GM12891 (cell line): ENCODE results near the gene GPR152.
"Not testable (repeated sequence)": the region's sequence is repeated elsewhere in the genome, so short reads cannot be mapped to it uniquely, and the experiment has no call there.

ENCODE experiments used
- DNase-seq: peaks from one replicate; pipeline ENCODE4 v3.0.0; 2011; ENCODE audit warnings: low spot score; ENCODE audit not compliant: insufficient read length
- FAIRE-seq: peaks from 2 replicates; lab custom pipeline; 2011; peaks lifted over from hg19 to GRCh38; lab: Jason Lieb, UNC
- PAX5 ChIP-seq: IDR thresholded peaks from 2 replicates; pipeline ENCODE4 v1.6.1; 2011; ENCODE audit warnings: low read length, moderate library complexity, mild to moderate bottlenecking; ENCODE audit not compliant: insufficient read depth, severe bottlenecking
- POLR2A ChIP-seq: IDR thresholded peaks from 2 replicates; pipeline ENCODE4 v1.6.1; 2011; ENCODE audit warnings: low read depth, low read length, control low read depth
- POLR2AphosphoS5 ChIP-seq: IDR thresholded peaks from 2 replicates; pipeline ENCODE4 v1.6.1; 2011; ENCODE audit warnings: low read depth, low read length, control low read depth
- POU2F2 ChIP-seq: IDR thresholded peaks from 2 replicates; pipeline ENCODE4 v1.6.1; 2011; ENCODE audit warnings: low read depth, mild to moderate bottlenecking, control low read depth, low read length, moderate library complexity
- SPI1 ChIP-seq: IDR thresholded peaks from 2 replicates; pipeline ENCODE4 v1.6.1; 2011; ENCODE audit warnings: low read depth, low read length, control low read depth
- TAF1 ChIP-seq: IDR thresholded peaks from 2 replicates; pipeline ENCODE4 v1.6.1; 2011; ENCODE audit warnings: low read depth, low read length, control low read depth

GPR152 gene

GRCh38 chr11:67489203-67489884, 36.8 kb upstream of the GPR152 start:
- TF ChIP-seq TAF1 = no peak
- TF ChIP-seq POLR2A = no peak
- no peak for TF ChIP-seq POU2F2
- no peak for TF ChIP-seq SPI1
- TF ChIP-seq PAX5 = no peak
- TF ChIP-seq POLR2AphosphoS5 = no peak
- FAIRE-seq (peak; percentile 45), DNase-seq (no peak)

GRCh38 chr11:67486481-67487195, 34.1 kb upstream of the GPR152 start:
- DNase-seq (peak; percentile 71), FAIRE-seq (peak; percentile 97)
- TF ChIP-seq POU2F2 (peak; percentile 84), TAF1 (no peak), POLR2A (no peak), POLR2AphosphoS5 (peak; percentile 50; the same call in 1 of the 2 replicates), SPI1 (peak; percentile 82), PAX5 (no peak)

- peak; percentile 75; the same call in 1 of the 2 replicates for TF ChIP-seq POLR2AphosphoS5
- TF ChIP-seq TAF1 = 0 out of 2 replicates have a peak, but pooled peaks have one; percentile 50
- TF ChIP-seq POLR2A = peak; percentile 57; the same call in 1 of the 2 replicates
- TF ChIP-seq POU2F2 = peak; percentile 45; the same call in 1 of the 2 replicates
- DNase-seq (peak; percentile 29), FAIRE-seq (peak; percentile 93)
Observed at GRCh38 chr11:67485873-67486361, 33.4 kb upstream of the GPR152 start.

- no peak for DNase-seq
- FAIRE-seq = no peak
- TF ChIP-seq POLR2A (peak; percentile 49; the same call in 1 of the 2 replicates), SPI1 (peak; percentile 72), POU2F2 (peak; percentile 61; the same call in 1 of the 2 replicates), POLR2AphosphoS5 (peak; percentile 56), PAX5 (no peak)
Observed at GRCh38 chr11:67484847-67485311, 32.4 kb upstream of the GPR152 start.

GRCh38 chr11:67483831-67484665, 31.5 kb upstream of the GPR152 start:
- DNase-seq = no peak

GRCh38 chr11:67482827-67483798, 30.6 kb upstream of the GPR152 start, which contains the start of gene AIP:
AIP (plus strand) TSS chr11:67483026; CDS start chr11:67483159, 133 bp downstream.
- DNase-seq (peak; percentile 92), FAIRE-seq (peak; percentile 98)
- TF ChIP-seq POLR2A (peak; percentile 49; the same call in 1 of the 2 replicates), TAF1 (peak; percentile 81; the same call in 1 of the 2 replicates), PAX5 (no peak)

More at GRCh38 chr11:67483831-67484665, 31.5 kb upstream of the GPR152 start:
- FAIRE-seq = peak; percentile 92
- TF ChIP-seq PAX5 = no peak
- TF ChIP-seq POLR2AphosphoS5 = peak; percentile 66
- TF ChIP-seq POU2F2 = no peak; the same call in 1 of the 2 replicates
- TF ChIP-seq POLR2A = peak; percentile 67
- peak; percentile 38; the same call in 1 of the 2 replicates for TF ChIP-seq TAF1
- TF ChIP-seq SPI1 = no peak

GRCh38 chr11:67482275-67482826, 29.8 kb upstream of the GPR152 start:
- no peak for FAIRE-seq

GRCh38 chr11:67477344-67478050, 25.0 kb upstream of the GPR152 start:
- not testable (repeated sequence) for FAIRE-seq, DNase-seq

More at GRCh38 chr11:67482275-67482826, 29.8 kb upstream of the GPR152 start:
- no peak for DNase-seq
- TF ChIP-seq TAF1 = no peak
- peak; percentile 63; the same call in 1 of the 2 replicates for TF ChIP-seq SPI1

GRCh38 chr11:67476692-67477091, 24.2 kb upstream of the GPR152 start:
- FAIRE-seq = not testable (repeated sequence)

More at GRCh38 chr11:67476692-67477091, 24.2 kb upstream of the GPR152 start:
- DNase-seq = not testable (repeated sequence)
